Progenitor cell of endocrine pancreas (in vitro differentiated cells): ENCODE results near the gene MEGF10. TPM values are rescaled to one million over a fixed set of nuclear protein-coding genes. Genes with fewer than 3 reads are reported as not detected.

ENCODE experiments used
- DNase-seq: peaks from one replicate; pipeline ENCODE4 v3.0.0; 2021; ENCODE audit warnings: low spot score; ENCODE audit not compliant: unreplicated experiment
- H3K27ac Mint-ChIP-seq: 2 replicates; pipeline ENCODE4 v1.8.0; 2021; ENCODE audit warnings: mild to moderate bottlenecking, moderate library complexity, mixed read lengths
- H3K27me3 Mint-ChIP-seq: 2 replicates; pipeline ENCODE4 v1.8.0; 2021; ENCODE audit warnings: mixed read lengths
- H3K36me3 Mint-ChIP-seq: 2 replicates; pipeline ENCODE4 v1.8.0; 2022; ENCODE audit warnings: mixed read lengths; ENCODE audit not compliant: insufficient read depth
- H3K4me1 Mint-ChIP-seq: 2 replicates; pipeline ENCODE4 v1.8.0; 2021; ENCODE audit warnings: low read depth, mixed read lengths
- H3K4me3 Mint-ChIP-seq: 2 replicates; pipeline ENCODE4 v1.8.0; 2021; ENCODE audit warnings: low read depth, mild to moderate bottlenecking, moderate library complexity, mixed read lengths
- H3K9me3 Mint-ChIP-seq: 2 replicates; pipeline ENCODE4 v1.8.0; 2021; ENCODE audit warnings: low read depth, mixed read lengths
- CTCF ChIP-seq: fragments of 200-600 bp; sonication (generic); IDR thresholded peaks from one replicate; pipeline ENCODE4 v1.5.0; 2021; ENCODE audit warnings: antibody characterized with exemption, mild to moderate bottlenecking; ENCODE audit not compliant: unreplicated experiment
- total RNA-seq: library from RNA; stranded (reverse); gene quantifications from 2 replicates; pipeline ENCODE4 v1.2.1, GENCODE V29; 2021

Gene MEGF10
- total RNA-seq, 1 donor from 2014 or later, result 12.5 TPM

DNA sequence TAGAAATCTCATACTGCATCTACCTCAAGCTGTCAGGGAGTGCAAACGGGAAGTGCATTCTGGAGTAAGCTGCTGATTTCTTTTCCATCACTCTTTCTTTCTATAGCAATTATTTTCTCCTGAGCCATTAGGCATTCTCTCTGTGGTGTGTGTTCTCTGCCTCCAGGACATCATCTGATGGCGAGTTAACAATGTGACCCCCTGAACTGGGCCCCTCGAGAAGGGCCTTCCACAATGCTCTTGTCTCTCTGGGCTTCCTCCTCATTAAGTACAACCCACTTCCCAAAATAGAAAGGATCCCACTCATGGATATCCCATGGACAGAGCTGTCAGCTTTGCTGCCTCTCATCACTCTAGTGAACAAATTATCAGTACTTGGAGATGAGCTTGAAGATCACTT lies 130.2 kb downstream of the MEGF10 start:
- no peak overlapping the region for H3K4me3 Mint-ChIP-seq
- H3K4me1 Mint-ChIP-seq, result peaks cover 11% of the 10 kb centered on the region
- H3K9me3 Mint-ChIP-seq, result peaks cover 3% of the 10 kb centered on the region
- TF ChIP-seq CTCF, result no peak
- DNase-seq, result no peak
- no peaks in the 10 kb centered on the region for H3K27me3 Mint-ChIP-seq
- no peak overlapping the region for H3K27ac Mint-ChIP-seq
- H3K36me3 Mint-ChIP-seq, result peaks cover 14% of the 10 kb centered on the region

- H3K9me3 Mint-ChIP-seq, result peaks cover 3% of the 10 kb centered on the region
- peaks cover 13% of the 10 kb centered on the region for H3K4me1 Mint-ChIP-seq
- H3K27me3 Mint-ChIP-seq, result no peaks in the 10 kb centered on the region
- no peak overlapping the region for H3K4me3 Mint-ChIP-seq
- no peak overlapping the region for H3K27ac Mint-ChIP-seq
- no peak for DNase-seq
- no peak for TF ChIP-seq CTCF
- H3K36me3 Mint-ChIP-seq, result peaks cover 14% of the 10 kb centered on the region
Observed at GRCh38 chr5:127421471-127421870, 130.9 kb downstream of the MEGF10 start.

DNA sequence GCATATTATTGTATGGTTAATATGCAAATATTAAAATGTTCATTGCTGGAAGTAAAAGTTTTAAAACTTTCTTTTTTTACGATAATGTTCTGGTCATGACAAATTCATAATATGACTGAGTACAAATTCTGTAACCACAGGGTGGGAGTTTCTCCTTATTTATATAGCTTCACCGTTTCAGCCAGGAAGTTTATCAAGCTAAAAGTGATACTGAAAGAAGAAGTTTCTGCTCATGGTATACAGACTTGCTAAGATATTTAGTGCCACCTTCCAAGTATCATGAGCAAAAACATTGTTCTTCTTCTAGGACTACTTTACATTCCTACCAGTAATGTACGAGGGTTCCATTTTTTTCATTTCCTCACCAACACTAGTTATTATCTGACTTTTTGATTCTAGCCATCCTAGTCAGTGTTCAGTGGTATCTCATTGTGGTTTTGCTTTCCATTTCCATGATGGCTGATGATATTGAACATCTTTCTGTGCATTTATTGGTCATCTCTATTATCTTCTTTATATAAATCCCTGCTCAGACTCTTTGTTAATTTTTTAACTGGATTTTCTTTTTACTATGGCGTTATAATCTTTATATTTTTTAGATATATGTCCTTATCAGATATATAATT lies 132.7 kb downstream of the MEGF10 start:
- no peak for TF ChIP-seq CTCF
- Mint-ChIP-seq H3K36me3 (peaks cover 14% of the 10 kb centered on the region), H3K27ac (no peak overlapping the region), H3K4me3 (no peak overlapping the region), H3K9me3 (peaks cover 3% of the 10 kb centered on the region), H3K27me3 (no peaks in the 10 kb centered on the region), H3K4me1 (peaks cover 31% of the 10 kb centered on the region)
- DNase-seq, result no peak

DNA sequence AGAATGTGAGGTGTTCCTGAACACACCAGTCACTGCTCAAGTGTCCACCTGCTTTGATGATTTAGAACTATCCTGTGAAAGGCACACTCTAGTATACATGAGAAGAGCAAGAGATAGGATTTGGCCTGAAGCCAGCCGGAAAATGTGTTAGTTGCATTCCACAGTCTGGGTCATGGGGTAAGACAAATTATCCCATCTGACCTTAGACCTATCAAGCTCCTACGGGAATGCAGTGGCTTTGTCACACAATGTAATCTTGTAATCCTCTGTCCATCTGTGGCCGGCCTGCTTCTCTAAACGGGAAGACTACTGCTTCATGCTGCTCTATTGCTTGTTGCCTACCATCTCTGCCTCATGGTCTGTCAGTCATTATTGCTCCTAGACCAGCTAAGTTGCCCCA lies 134.4 kb downstream of the MEGF10 start:
- peak overlapping the region; percentile 46 for H3K27ac Mint-ChIP-seq
- DNase-seq, result no peak
- peaks cover 46% of the 10 kb centered on the region for H3K4me1 Mint-ChIP-seq

DNA sequence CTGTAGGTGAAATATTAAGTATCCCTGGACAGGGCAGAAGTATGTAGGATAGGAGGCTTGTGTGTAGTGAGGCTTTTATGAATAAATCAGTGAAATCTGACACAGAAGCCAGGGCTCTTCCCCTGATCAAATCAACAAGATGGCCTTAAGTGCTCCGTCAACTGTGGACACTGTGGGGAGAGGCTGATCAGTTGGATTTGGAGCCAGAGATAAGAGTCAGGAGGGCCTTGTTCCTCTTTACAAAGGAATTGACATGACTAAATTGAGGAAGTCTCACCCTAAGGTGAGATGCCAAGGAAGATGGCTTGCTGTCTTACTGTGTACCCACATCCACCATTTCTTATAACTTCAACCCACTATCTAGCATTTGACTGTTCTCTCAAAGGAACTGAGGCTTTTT lies 135.3 kb downstream of the MEGF10 start:
- no peak for DNase-seq
- no peak for TF ChIP-seq CTCF
- Mint-ChIP-seq H3K9me3 (peaks cover 3% of the 10 kb centered on the region), H3K4me3 (no peak overlapping the region), H3K27me3 (no peaks in the 10 kb centered on the region), H3K4me1 (peaks cover 53% of the 10 kb centered on the region), H3K27ac (peak overlapping the region; percentile 39), H3K36me3 (peaks cover 14% of the 10 kb centered on the region)

More for the DNA sequence above, 134.4 kb downstream of the MEGF10 start:
- peaks cover 3% of the 10 kb centered on the region for H3K9me3 Mint-ChIP-seq
- H3K4me3 Mint-ChIP-seq, result no peak overlapping the region
- H3K36me3 Mint-ChIP-seq, result peaks cover 14% of the 10 kb centered on the region
- H3K27me3 Mint-ChIP-seq, result no peaks in the 10 kb centered on the region
- no peak for TF ChIP-seq CTCF
